Memory B cell (primary cell): ENCODE data around the gene AKT1S1.

Source experiments
- ATAC-seq: fragments of 150-1000 bp; cut with Tn5 transposase; 2 replicates; pipeline ENCODE4 v1.10.0; 2021; ENCODE audit warnings: low read depth, mild to moderate bottlenecking, moderate library complexity
- DNase-seq, 2 donors: peaks; one replicate each; pipeline ENCODE4 v3.0.0; 2022; ENCODE audit warnings: low spot score in 2 of 2
- H3K27ac Mint-ChIP-seq: one replicate; pipeline ENCODE4 v1.8.0; 2022; ENCODE audit warnings: mild to moderate bottlenecking, moderate library complexity, mixed read lengths
- H3K27me3 Mint-ChIP-seq: one replicate; pipeline ENCODE4 v1.8.0; 2022; ENCODE audit warnings: mixed read lengths
- H3K36me3 Mint-ChIP-seq: one replicate; pipeline ENCODE4 v1.8.0; 2022; ENCODE audit warnings: mild to moderate bottlenecking, mixed read lengths
- H3K4me1 Mint-ChIP-seq: one replicate; pipeline ENCODE4 v1.8.0; 2022; ENCODE audit warnings: mixed read lengths
- H3K4me3 Mint-ChIP-seq: one replicate; pipeline ENCODE4 v1.8.0; 2022; ENCODE audit warnings: mild to moderate bottlenecking, moderate library complexity, mixed read lengths
- H3K9me3 Mint-ChIP-seq: one replicate; pipeline ENCODE4 v1.8.0; 2022; ENCODE audit warnings: mixed read lengths

Gene AKT1S1

DNA sequence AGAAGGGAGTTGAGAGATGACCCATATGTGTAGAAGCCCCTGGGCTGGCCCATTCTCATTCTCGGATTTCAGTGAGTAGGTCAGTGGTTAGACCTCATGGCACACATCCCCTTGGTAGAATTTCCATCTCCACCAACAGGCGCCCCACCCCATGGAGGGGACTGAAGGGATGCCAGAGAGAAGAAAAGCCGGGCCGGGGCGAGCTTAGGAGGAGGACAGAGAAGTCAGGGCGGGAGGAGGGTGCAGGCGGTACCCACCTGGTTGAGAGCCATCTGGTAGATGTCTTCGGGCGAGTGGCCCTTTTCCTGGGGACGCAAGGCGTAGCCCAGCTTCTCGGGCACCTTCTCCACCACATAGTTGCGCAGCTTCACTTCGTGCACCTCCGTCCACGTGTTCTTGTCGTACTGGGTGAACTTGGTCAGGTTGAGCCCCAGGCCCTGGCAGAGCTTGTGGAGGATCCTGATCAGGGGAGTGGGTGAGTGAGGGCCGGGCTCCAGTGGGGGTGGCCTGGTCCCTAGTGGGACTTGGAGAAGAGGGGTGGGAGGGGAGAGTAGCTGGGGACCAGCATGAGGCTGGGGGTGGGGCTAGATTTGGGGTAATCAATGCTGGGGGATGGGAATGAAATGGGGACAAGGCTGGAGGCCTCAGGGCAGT is 17.0 kb upstream of the AKT1S1 start:
- Mint-ChIP-seq H3K36me3 (no peaks in the 10 kb centered on the region), H3K4me3 (no peak overlapping the region), H3K9me3 (no peaks in the 10 kb centered on the region), H3K27me3 (peaks cover 6% of the 10 kb centered on the region), H3K27ac (peak overlapping the region; percentile 43), H3K4me1 (peaks cover 38% of the 10 kb centered on the region)
- no peak for ATAC-seq
- DNase-seq, result no peak

- DNase-seq (no peak), ATAC-seq (no peak)
- peaks cover 6% of the 10 kb centered on the region for H3K27me3 Mint-ChIP-seq
- no peak overlapping the region for H3K4me3 Mint-ChIP-seq
- H3K36me3 Mint-ChIP-seq, result no peaks in the 10 kb centered on the region
- H3K4me1 Mint-ChIP-seq, result peaks cover 40% of the 10 kb centered on the region
- peak overlapping the region; percentile 74 for H3K27ac Mint-ChIP-seq
- no peaks in the 10 kb centered on the region for H3K9me3 Mint-ChIP-seq
Measured at GRCh38 chr19:49892716-49893115, 15.6 kb upstream of the AKT1S1 start.

DNA sequence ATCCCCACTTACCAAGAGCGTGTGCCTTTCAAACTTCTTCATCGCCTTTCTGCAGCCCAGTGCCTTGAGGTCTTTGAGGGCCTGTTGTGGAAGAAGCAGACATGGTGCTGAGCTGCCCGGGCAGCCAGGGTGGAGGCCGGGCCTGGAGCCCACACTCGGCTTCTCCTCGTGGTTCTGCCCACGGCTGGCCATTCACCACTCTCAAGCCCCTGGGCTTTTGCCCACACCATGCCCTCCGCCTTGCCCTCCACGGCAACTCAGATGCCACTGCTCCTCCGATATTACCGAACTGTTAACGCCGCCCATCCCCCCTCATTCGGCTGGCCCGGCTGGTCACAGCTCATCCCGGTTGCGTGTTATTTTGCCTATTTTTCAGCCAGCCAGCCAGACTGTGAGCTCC is 14.2 kb upstream of the AKT1S1 start:
- H3K9me3 Mint-ChIP-seq, result no peaks in the 10 kb centered on the region
- H3K27me3 Mint-ChIP-seq, result peaks cover 4% of the 10 kb centered on the region
- peak overlapping the region; percentile 53 for H3K4me3 Mint-ChIP-seq
- H3K36me3 Mint-ChIP-seq, result no peaks in the 10 kb centered on the region
- DNase-seq (no peak), ATAC-seq (no peak)
- peaks cover 27% of the 10 kb centered on the region for H3K4me1 Mint-ChIP-seq
- H3K27ac Mint-ChIP-seq, result peak overlapping the region; percentile 28

DNA sequence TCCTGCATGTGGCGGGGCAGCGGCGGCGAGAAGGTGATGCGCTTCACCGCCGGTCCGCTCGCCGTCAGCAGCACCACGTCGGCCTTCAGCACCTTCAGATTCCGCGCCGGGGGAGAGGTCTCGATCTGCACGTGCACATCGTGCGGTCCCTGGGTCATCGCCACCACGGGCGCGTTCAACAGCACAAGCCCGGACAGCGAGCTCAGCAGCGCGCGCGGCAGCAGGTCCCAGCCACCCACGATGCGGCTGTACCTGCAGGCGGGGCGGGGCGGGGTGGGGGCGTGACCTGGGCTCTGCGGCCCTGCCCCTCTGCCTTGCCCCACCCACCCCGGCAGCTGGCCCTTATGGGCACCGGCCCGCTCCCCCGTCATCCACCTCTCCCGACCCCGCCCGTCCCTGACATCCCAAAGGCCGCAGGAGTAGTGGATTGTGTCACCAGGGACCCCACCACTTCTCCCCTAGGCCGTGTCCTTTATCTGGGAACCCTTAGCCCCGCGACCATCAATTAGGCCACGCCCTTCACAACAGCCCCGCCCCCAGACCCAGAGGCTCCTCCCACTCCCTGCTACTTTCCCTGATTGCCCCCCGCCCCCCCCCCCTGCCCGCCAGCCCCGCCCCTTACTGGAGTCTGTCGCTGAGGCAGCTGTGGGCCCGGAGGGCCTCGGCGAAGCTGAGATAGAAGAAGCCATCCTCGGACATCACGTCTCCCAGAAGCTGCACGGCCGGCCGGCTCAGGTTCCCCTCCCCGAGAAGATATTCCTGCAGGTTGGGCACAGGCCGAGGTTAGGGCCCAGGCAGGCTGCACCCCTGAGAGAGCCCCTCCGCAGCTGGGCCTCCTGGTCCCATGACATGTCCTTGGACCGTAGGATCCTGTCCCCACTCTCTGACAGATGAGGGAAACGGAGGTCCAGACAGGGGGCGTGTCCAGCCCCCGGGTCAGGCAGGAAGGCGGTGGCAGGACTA is 13.5 kb upstream of the AKT1S1 start:
- peaks cover 20% of the 10 kb centered on the region for H3K4me1 Mint-ChIP-seq
- no peak overlapping the region for H3K27ac Mint-ChIP-seq
- peak; percentile 83 for ATAC-seq
- peaks cover 4% of the 10 kb centered on the region for H3K27me3 Mint-ChIP-seq
- DNase-seq, result peak; percentile 54 to 74
- no peaks in the 10 kb centered on the region for H3K9me3 Mint-ChIP-seq
- H3K36me3 Mint-ChIP-seq, result no peaks in the 10 kb centered on the region
- H3K4me3 Mint-ChIP-seq, result peak overlapping the region; percentile 72

- DNase-seq (peak in 1 of 2 donors; percentile 73), ATAC-seq (peak; percentile 75)
- H3K36me3 Mint-ChIP-seq, result peaks cover 2% of the 10 kb centered on the region
- H3K4me3 Mint-ChIP-seq, result peak overlapping the region; percentile 72
- peaks cover 15% of the 10 kb centered on the region for H3K4me1 Mint-ChIP-seq
- no peaks in the 10 kb centered on the region for H3K9me3 Mint-ChIP-seq
- no peak overlapping the region for H3K27ac Mint-ChIP-seq
- peaks cover 4% of the 10 kb centered on the region for H3K27me3 Mint-ChIP-seq
Measured at GRCh38 chr19:49889687-49890348, 12.7 kb upstream of the AKT1S1 start.

GRCh38 chr19:49889038-49889686 is 12.0 kb upstream of the AKT1S1 start:
- no peak for ATAC-seq
- Mint-ChIP-seq H3K4me1 (peaks cover 13% of the 10 kb centered on the region), H3K36me3 (peaks cover 8% of the 10 kb centered on the region), H3K9me3 (no peaks in the 10 kb centered on the region), H3K27ac (no peak overlapping the region), H3K4me3 (peak overlapping the region; percentile 34), H3K27me3 (peaks cover 2% of the 10 kb centered on the region)
- DNase-seq, result no peak

DNA sequence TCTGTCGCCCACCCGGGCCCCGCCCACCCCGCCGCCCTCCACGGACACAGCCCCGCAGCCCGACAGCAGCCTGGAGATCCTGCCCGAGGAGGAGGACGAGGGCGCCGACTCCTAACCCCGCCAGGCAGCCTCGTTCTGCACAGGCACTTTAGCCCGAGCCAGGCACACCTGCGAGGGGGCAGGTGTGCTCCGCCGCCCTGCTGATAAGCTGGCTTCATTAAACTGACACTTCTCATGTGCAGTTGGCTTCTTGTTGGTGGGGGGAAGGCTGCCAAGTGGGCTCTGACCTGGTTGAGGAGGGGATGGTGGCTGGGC is 11.3 kb upstream of the AKT1S1 start:
- H3K4me1 Mint-ChIP-seq, result peaks cover 13% of the 10 kb centered on the region
- no peak overlapping the region for H3K27ac Mint-ChIP-seq
- H3K36me3 Mint-ChIP-seq, result peaks cover 11% of the 10 kb centered on the region
- DNase-seq, result no peak
- H3K27me3 Mint-ChIP-seq, result peaks cover 2% of the 10 kb centered on the region
- peak overlapping the region; percentile 44 for H3K4me3 Mint-ChIP-seq
- no peak for ATAC-seq
- no peaks in the 10 kb centered on the region for H3K9me3 Mint-ChIP-seq

GRCh38 chr19:49887665-49888509 is 10.7 kb upstream of the AKT1S1 start:
- Mint-ChIP-seq H3K4me3 (peak overlapping the region; percentile 8), H3K9me3 (no peaks in the 10 kb centered on the region), H3K27me3 (peaks cover 1% of the 10 kb centered on the region), H3K36me3 (peaks cover 16% of the 10 kb centered on the region), H3K4me1 (peaks cover 10% of the 10 kb centered on the region), H3K27ac (no peak overlapping the region)
- DNase-seq (no peak), ATAC-seq (no peak)

DNA sequence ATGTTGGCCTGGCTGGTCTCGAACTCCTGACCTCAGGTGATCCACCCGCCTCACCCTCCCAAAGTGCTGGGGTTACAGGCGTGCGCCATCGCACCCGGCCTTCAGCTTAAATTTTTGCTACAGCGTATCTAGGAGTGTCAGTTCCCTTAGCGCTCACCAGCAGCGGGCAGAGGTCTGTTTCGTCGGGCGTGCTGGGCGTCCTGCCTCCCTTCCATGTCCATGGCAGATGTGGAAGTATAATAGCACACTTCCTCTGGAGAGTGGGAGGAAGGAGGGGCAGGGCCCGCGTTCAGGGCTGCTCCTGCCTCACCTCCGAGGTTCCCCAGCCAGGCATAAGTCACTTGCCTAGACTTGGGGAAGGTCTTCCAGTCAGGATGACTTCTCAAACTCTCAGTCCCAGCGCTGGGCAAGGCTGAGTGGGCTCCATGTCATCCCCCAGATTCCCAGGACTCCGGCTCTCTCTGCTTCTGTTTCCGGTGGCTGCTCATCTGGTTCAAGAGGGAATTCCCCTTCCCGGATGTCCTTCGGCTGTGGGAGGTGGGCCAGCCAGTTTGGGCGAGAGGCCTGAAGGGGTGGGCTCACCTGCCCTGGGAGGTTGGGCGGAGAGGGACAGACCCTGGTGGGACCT is 10.0 kb upstream of the AKT1S1 start:
- Mint-ChIP-seq H3K27me3 (no peaks in the 10 kb centered on the region), H3K4me3 (no peak overlapping the region), H3K9me3 (no peaks in the 10 kb centered on the region), H3K4me1 (peaks cover 4% of the 10 kb centered on the region), H3K27ac (no peak overlapping the region), H3K36me3 (peaks cover 18% of the 10 kb centered on the region)
- ATAC-seq (no peak), DNase-seq (no peak)

GRCh38 chr19:49884760-49885159 is 7.6 kb upstream of the AKT1S1 start:
- ATAC-seq (no peak), DNase-seq (no peak)
- H3K27ac Mint-ChIP-seq, result no peak overlapping the region
- peaks cover 23% of the 10 kb centered on the region for H3K36me3 Mint-ChIP-seq
- no peak overlapping the region for H3K4me3 Mint-ChIP-seq
- no peaks in the 10 kb centered on the region for H3K9me3 Mint-ChIP-seq
- peaks cover 4% of the 10 kb centered on the region for H3K4me1 Mint-ChIP-seq
- no peaks in the 10 kb centered on the region for H3K27me3 Mint-ChIP-seq

GRCh38 chr19:49884109-49884508 is 7.0 kb upstream of the AKT1S1 start:
- Mint-ChIP-seq H3K27me3 (no peaks in the 10 kb centered on the region), H3K4me3 (no peak overlapping the region), H3K4me1 (peaks cover 5% of the 10 kb centered on the region), H3K36me3 (peaks cover 26% of the 10 kb centered on the region), H3K27ac (no peak overlapping the region), H3K9me3 (no peaks in the 10 kb centered on the region)
- ATAC-seq (no peak), DNase-seq (no peak)

- Mint-ChIP-seq H3K4me1 (peaks cover 9% of the 10 kb centered on the region), H3K4me3 (no peak overlapping the region), H3K27me3 (no peaks in the 10 kb centered on the region), H3K36me3 (peaks cover 28% of the 10 kb centered on the region), H3K27ac (no peak overlapping the region), H3K9me3 (no peaks in the 10 kb centered on the region)
- ATAC-seq (no peak), DNase-seq (no peak)
Measured at GRCh38 chr19:49883094-49883493, 5.9 kb upstream of the AKT1S1 start.

- peaks cover 28% of the 10 kb centered on the region for H3K36me3 Mint-ChIP-seq
Measured at GRCh38 chr19:49882643-49883042, 5.5 kb upstream of the AKT1S1 start.

More at GRCh38 chr19:49882643-49883042, 5.5 kb upstream of the AKT1S1 start:
- H3K9me3 Mint-ChIP-seq, result no peaks in the 10 kb centered on the region
- DNase-seq (no peak), ATAC-seq (no peak)
- H3K27me3 Mint-ChIP-seq, result no peaks in the 10 kb centered on the region
- H3K4me3 Mint-ChIP-seq, result no peak overlapping the region
- H3K4me1 Mint-ChIP-seq, result peaks cover 12% of the 10 kb centered on the region
- H3K27ac Mint-ChIP-seq, result no peak overlapping the region
